ENCODE results near the gene SMYD3.

- no peak for TF ChIP-seq EP300 (conservative IDR thresholded peaks at IDR 0.05; ENCODE audit: poor library complexity, severe bottlenecking)
- no peak for TF ChIP-seq RAD21 (conservative IDR thresholded peaks at IDR 0.05)
- no peak for TF ChIP-seq CTCF (IDR thresholded peaks at IDR 0.05; ENCODE audit: poor library complexity, severe bottlenecking)
- TF ChIP-seq POLR2AphosphoS5 (IDR thresholded peaks at IDR 0.05) = no peak
- TF ChIP-seq EZH2 (IDR thresholded peaks at IDR 0.05; ENCODE audit: borderline replicate concordance, insufficient read depth, low read length, poor library complexity, severe bottlenecking) = no peak
- TF ChIP-seq TAF1 (IDR thresholded peaks at IDR 0.05; ENCODE audit: low read depth) = no peak
- no peak for TF ChIP-seq REST (IDR thresholded peaks at IDR 0.05; ENCODE audit: borderline replicate concordance)
These were observed 518.5 kb downstream of the SMYD3 start for GRCh38 chr1:245988393-245989078.

Data from neural cell (in vitro differentiated cells).